HG03064 (cell line): Measurements from ENCODE around the gene CDC42EP5.
"Not testable (repeated sequence)": the region's sequence is repeated elsewhere in the genome, so short reads cannot be mapped to it uniquely, and the experiment has no call there.

ENCODE experiments used
- ATAC-seq: cut with Tn5 transposase; IDR thresholded peaks from one replicate; pipeline ENCODE4 v1.9.1; 2021; ENCODE audit warnings: low read depth; ENCODE audit not compliant: unreplicated experiment

CDC42EP5 gene

GRCh38 chr19:54492568-54492967 is 19.5 kb upstream of the CDC42EP5 start:
- ATAC-seq, result no peak

- no peak for ATAC-seq
These were observed 16.7 kb upstream of the CDC42EP5 start for GRCh38 chr19:54489766-54490165.

GRCh38 chr19:54489341-54489740 is 16.2 kb upstream of the CDC42EP5 start:
- ATAC-seq, result no peak

- ATAC-seq, result no peak
These were observed 12.8 kb upstream of the CDC42EP5 start for GRCh38 chr19:54485851-54486250.

- ATAC-seq, result no peak
These were observed 11.4 kb upstream of the CDC42EP5 start for GRCh38 chr19:54484451-54484850.

DNA sequence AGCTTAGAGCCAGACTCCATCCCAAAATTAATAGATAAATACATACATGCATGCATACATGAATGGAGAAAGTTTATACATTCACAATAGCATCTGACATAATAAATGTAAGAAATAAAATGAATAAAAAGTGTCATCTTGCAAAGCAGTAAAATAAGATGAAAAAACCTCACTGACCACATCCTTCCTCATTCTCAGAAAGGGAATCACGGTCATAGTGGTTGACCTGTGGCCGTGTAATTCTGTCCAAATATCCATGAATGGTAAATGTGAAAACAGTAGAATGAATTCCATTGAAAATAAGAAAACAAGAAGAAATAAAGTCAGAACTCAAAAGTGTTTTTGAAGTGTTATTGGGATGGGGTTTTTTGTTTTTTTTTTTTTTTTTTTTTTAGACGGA is 9.8 kb upstream of the CDC42EP5 start:
- ATAC-seq, result no peak

DNA sequence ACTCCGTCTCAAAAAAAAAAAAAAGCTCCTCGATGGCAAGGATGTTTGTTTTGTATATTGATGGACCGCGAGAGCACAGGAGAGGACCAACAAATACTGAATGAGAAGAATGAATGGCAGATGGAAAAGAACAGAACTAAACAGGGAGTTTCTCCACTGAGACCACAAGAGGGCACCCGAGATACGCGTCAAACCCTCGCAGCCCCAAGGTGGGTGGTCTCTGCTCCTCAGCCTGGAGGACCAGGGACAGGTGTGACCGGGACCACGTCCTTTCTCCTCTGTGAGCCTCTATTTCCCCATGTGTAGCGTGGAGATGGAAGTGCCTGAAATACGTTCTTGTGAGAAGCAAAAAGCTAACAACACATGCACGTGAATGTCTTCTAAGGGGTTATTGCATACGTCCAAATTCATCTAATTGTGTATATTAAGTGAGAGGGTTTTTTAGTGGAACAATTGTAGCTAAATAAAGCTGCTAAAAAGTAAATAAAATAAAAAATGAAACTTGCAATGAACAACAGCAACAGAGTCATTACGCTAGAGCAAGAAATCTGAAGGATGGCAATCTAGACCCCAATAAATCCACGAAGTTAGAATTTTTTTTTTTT is 8.3 kb upstream of the CDC42EP5 start:
- ATAC-seq, result no peak

GRCh38 chr19:54480051-54480450 is 7.0 kb upstream of the CDC42EP5 start:
- no peak for ATAC-seq

DNA sequence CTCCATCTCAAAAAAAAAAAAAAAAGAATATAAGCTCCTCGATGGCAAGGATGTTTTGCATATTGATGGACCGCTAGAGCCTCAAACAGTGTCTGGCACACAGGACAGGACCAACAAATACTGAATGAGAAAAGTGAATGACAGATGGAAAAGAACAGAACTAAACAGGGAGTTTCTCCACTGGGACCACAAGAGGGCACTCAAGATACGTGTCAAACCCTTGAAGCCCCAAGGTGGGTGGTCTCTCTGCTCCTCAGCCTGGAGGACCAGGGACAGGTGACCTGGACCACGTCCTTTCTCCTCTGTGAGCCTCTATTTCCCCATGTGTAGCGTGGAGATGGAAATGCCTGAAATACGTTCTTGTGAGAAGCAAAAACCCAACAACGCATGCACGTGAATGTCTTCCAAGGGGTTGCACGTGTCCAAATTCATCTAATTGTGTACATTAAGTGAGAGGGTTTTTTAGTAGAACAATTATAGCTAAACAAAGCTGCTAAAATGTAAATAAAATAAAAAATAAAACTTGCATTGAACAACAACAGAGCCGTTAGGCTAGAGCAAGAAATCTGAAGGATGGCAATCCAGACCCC is 5.7 kb upstream of the CDC42EP5 start:
- no peak for ATAC-seq

DNA sequence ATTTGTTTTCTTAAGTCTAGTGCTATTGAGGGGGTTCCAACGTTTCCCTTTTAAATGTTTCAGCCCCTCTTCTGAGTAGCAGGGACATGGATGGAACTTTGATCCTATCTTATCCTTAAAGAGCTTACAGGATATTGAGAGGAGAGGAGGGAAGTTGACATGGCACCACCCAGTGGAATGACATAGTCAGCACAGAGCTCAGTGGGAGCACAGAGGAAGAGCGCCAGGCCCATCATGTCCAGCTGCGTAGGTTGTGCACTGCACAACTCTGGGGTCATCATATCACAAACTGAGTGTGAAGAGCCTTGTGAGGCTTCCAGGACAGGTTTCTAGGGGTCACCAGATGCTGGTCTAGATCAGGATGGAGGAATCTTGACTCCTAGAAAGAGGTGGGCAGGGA is 4.6 kb upstream of the CDC42EP5 start:
- ATAC-seq, result no peak

- no peak for ATAC-seq
These were observed 2.6 kb upstream of the CDC42EP5 start for GRCh38 chr19:54475706-54476105.

GRCh38 chr19:54473892-54474372 is 836 bp upstream of the CDC42EP5 start:
- ATAC-seq, result no peak

GRCh38 chr19:54470991-54471782 is 1.9 kb downstream of the CDC42EP5 start:
- no peak for ATAC-seq

GRCh38 chr19:54470276-54470887 is 2.7 kb downstream of the CDC42EP5 start:
- ATAC-seq, result no peak

DNA sequence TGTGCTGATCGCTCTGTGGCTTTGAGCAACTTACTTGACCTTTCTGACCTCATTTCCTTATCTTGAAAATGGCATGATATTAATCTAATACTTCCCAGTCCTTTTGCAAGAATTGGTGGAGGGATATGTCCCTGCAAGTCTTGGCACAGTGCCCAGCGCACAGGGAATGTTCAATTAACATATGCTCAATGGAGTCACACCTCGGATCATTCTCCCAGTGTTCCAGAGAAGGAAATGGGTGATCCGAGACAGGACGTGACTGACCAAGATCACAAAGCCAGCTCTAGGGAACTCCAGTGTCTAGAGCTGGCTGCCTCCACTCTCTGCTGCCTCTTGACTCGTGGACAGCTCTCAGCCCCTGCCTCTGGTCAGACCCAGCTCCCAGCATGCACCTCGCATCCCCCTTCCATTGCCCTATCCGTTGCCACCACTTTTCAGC is 3.6 kb downstream of the CDC42EP5 start:
- no peak for ATAC-seq

- not testable (repeated sequence) for ATAC-seq
These were observed 7.0 kb downstream of the CDC42EP5 start for GRCh38 chr19:54466110-54466480.

- no peak for ATAC-seq
These were observed 7.5 kb downstream of the CDC42EP5 start for GRCh38 chr19:54465426-54466109.

GRCh38 chr19:54464630-54465425 is 8.3 kb downstream of the CDC42EP5 start:
- peak; percentile 44 for ATAC-seq

DNA sequence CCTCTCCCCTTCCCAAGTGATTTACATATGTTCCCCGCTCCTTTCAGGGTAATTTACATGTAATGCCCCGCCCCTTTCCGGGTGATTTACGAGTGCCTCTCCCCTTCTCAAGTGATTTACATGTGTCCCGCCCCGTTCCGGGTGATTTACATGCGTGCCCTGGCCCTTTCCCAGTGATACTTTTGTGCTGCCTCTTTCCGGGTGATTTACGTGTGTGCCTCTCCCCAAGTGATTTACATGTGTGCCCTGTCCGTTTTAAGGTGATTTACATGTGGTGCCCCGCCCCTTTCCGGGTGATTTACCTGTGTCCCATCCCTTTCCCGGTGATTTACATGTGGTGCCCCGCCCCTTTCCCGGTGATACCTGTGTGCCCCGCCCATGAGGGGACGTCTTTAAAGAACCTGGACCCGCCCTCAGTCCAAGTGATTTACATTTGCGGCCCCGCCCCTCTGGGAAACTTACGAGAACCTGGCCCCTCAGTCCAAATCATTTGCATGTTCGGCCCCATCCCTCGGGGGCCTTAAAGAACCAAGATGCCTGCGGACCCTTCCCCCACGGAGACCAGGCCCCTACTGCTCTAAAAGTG is 9.0 kb downstream of the CDC42EP5 start:
- peak; percentile 42 for ATAC-seq
